GM06990 (cell line): ENCODE results near the gene TUBA8.

Experiments used
- DNase-seq: peaks from one replicate; pipeline ENCODE4 v3.0.0-alpha.2; 2011; ENCODE audit not compliant: insufficient read length; ENCODE audit errors: extremely low read depth
- H3K27me3 ChIP-seq: replicated peaks from 2 replicates; pipeline ENCODE4 v1.6.0; 2011; ENCODE audit warnings: low read length; ENCODE audit not compliant: control insufficient read depth, insufficient read depth
- H3K36me3 ChIP-seq: 2 replicates; pipeline ENCODE4 v1.5.1; 2011; ENCODE audit warnings: low read length; ENCODE audit not compliant: control insufficient read depth, insufficient read depth
- H3K4me3 ChIP-seq: replicated peaks from 2 replicates; pipeline ENCODE4 v1.5.1; 2011; ENCODE audit warnings: low read depth, mild to moderate bottlenecking, control low read depth, low read length
- TF ChIP-seq, protein P1 (sequence below): IDR thresholded peaks from 2 replicates; pipeline ENCODE4 v1.5.1; 2011; ENCODE audit warnings: low read length, control low read depth, mild to moderate bottlenecking, inconsistent platforms; ENCODE audit not compliant: insufficient read depth, poor library complexity, severe bottlenecking

The TUBA8 gene

DNA sequence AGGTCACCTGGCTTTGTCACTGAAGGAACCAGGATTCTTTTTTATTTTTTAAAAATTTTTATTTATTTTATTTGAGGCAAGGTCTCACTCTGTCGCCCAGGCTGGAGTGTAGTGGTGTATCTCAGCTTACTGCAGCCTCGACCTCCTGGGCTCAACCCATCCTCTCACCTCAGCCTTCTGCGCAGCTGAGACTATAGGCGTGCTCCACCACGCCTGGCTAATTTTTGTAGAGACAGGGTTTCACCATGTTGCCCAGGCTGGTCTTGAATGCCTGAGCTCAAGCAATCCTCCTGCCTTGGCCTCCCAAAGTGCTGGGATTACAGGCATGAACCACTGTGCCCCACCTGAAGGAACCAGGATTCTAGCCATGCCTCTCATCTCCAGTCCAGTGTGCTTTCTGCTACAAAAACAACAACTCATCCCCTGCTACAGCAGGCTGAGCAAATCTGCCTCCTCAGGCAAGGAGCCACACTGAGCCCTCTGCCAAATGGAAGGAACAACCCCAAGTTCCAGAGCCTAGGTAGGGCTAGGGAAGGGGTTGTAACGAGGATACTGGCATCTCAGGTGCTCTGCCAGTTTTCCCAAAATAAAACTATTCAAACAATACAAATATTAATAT, 35.4 kb upstream of the TUBA8 start:
- no peaks in the 10 kb centered on the region for H3K27me3 ChIP-seq
- H3K4me3 ChIP-seq: no peak overlapping the region
- H3K36me3 ChIP-seq: peaks cover 5% of the 10 kb centered on the region; the same call in 1 of the 2 replicates
- no peak for DNase-seq
- TF ChIP-seq, protein P1, sequence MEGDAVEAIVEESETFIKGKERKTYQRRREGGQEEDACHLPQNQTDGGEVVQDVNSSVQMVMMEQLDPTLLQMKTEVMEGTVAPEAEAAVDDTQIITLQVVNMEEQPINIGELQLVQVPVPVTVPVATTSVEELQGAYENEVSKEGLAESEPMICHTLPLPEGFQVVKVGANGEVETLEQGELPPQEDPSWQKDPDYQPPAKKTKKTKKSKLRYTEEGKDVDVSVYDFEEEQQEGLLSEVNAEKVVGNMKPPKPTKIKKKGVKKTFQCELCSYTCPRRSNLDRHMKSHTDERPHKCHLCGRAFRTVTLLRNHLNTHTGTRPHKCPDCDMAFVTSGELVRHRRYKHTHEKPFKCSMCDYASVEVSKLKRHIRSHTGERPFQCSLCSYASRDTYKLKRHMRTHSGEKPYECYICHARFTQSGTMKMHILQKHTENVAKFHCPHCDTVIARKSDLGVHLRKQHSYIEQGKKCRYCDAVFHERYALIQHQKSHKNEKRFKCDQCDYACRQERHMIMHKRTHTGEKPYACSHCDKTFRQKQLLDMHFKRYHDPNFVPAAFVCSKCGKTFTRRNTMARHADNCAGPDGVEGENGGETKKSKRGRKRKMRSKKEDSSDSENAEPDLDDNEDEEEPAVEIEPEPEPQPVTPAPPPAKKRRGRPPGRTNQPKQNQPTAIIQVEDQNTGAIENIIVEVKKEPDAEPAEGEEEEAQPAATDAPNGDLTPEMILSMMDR: no peak

GRCh38 chr22:18075720-18076497, 34.7 kb upstream of the TUBA8 start:
- H3K36me3 ChIP-seq: peaks cover 5% of the 10 kb centered on the region; the same call in 1 of the 2 replicates
- TF ChIP-seq, protein P1: peak; percentile 68
- H3K27me3 ChIP-seq: no peaks in the 10 kb centered on the region
- DNase-seq: no peak
- H3K4me3 ChIP-seq: peak overlapping the region; percentile 98

- peaks cover 9% of the 10 kb centered on the region for H3K36me3 ChIP-seq
- H3K27me3 ChIP-seq: no peaks in the 10 kb centered on the region
- peak overlapping the region; percentile 98 for H3K4me3 ChIP-seq
- DNase-seq: no peak
- TF ChIP-seq, protein P1: no peak
Observed at GRCh38 chr22:18077087-18077638, 33.4 kb upstream of the TUBA8 start.

DNA sequence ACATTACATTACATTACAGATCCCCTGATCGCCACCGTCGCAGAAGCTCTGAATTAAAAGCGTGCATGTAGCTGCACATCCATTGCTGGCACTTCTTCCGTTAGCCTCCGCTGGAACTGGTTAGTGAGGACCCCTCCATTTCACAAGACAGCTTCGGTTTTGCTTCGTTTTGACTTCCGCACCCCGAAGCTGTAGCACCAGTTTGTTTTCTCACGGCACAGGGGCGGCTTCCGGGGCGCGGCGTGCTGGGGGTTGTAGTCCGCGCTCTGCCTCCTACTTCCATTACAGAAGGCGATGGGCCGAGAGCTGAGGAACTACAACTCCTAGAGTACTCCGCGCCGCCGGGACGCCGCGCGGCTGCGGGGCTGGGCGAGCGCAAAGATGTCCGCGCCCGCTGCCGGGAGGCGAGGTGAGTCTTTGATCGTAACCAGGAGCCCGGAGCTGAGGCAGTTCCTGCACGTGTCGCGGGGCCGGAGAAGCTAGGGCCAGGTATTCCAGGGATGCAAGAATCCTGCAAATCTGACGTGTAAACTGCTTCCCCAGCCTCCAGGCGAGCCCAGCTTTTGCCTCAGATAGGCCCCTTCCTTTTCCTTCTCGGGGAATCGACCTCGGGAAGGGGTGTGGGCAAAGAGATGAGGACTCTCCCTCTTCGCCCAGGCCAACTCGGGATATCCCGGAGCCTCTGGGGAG, 32.8 kb upstream of the TUBA8 start, which contains the start of gene PEX26:
Gene PEX26, plus strand, starts transcription at position 352 of the 690 bp plus-strand sequence. CDS start 387 bp downstream, outside the sequence.
- no peaks in the 10 kb centered on the region for H3K27me3 ChIP-seq
- TF ChIP-seq, protein P1: no peak
- peak within 1 kb of the TSS; percentile 98 for H3K4me3 ChIP-seq
- H3K36me3 ChIP-seq: peaks cover 9% of the 10 kb centered on the region
- peak; percentile 98 for DNase-seq

DNA sequence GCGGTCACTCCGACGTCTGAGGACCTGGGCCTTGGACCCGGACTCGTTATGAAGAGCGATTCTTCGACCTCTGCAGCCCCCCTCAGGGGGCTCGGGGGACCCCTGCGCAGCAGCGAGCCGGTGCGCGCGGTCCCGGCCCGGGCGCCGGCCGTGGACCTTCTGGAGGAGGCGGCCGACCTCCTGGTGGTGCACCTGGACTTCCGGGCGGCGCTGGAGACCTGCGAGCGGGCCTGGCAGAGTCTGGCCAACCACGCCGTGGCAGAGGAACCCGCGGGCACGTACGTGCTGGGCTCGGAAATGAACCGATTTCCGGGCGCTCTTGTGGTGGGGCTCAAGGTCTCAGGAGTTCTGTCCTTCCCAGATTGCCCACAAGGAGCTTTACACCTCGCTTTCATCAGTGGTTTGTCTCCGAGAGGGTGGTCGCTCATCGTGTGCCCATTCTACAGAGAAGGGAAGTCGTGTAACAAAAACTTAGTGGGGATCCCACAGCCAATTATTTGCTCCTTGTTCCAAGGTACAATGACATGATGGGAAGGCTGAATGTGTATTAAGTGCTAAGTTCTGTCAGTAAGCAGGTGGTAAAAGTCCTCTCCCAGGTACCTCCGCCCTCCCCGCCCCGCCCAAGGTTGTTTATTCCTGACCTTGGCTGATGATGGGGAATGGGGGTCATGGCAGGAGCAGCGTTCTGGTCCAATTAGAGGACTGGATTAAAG, 32.1 kb upstream of the TUBA8 start:
- peak overlapping the region; percentile 98 for H3K4me3 ChIP-seq
- DNase-seq: peak; percentile 74
- H3K27me3 ChIP-seq: no peaks in the 10 kb centered on the region
- TF ChIP-seq, protein P1: no peak
- H3K36me3 ChIP-seq: peaks cover 13% of the 10 kb centered on the region
